ENCODE results near the gene NKAIN4. TPM values are rescaled to one million over a fixed set of nuclear protein-coding genes. Genes with fewer than 3 reads are reported as not detected.

Gene NKAIN4
- total and polyA plus RNA-seq, 8 donors, result 0.14 TPM; not detected in 7

- ATAC-seq (no peak), DNase-seq (peak in 2 of 6 donors; percentile 18 to 57), FAIRE-seq (no peak)
- H3K9me3 ChIP-seq, result no peaks in the 10 kb centered on the region
- no peaks in the 10 kb centered on the region for H3K27me3 ChIP-seq
- intact Hi-C loops (cut with DNase I), result no loop called here
- no peak overlapping the region for H3K4me3 ChIP-seq
- no peaks in the 10 kb centered on the region for H3K4me1 ChIP-seq
- 90% methylated on average over 23 of the region's 23 CpGs for WGBS, 2 donors
- no peak for TF ChIP-seq CTCF (IDR thresholded peaks at IDR 0.05)
- H3K27ac ChIP-seq, result no peak overlapping the region
- H3K36me3 ChIP-seq, result peaks cover 0 to 40% (median 3%) of the 10 kb centered on the region in 3 donors
Measured at GRCh38 chr20:63286781-63287696, 32.8 kb upstream of the NKAIN4 start.

GRCh38 chr20:63285636-63286615 is 31.7 kb upstream of the NKAIN4 start:
- Histone ChIP-seq H3K27ac (no peak overlapping the region), H3K9me3 (no peaks in the 10 kb centered on the region), H3K4me3 (no peak overlapping the region), H3K36me3 (peaks cover 0 to 40% (median 3%) of the 10 kb centered on the region in 3 donors), H3K4me1 (no peaks in the 10 kb centered on the region), H3K27me3 (no peaks in the 10 kb centered on the region)
- no peak for ATAC-seq
- peak in 2 of 6 donors; percentile 19 to 66 for DNase-seq
- intact Hi-C loops (cut with DNase I), result no loop called here
- no peak for TF ChIP-seq CTCF (IDR thresholded peaks at IDR 0.05)
- no peak for FAIRE-seq
- 93 to 94% methylated on average over 44 of the region's 44 CpGs for WGBS, 2 donors

GRCh38 chr20:63284981-63285524 is 30.8 kb upstream of the NKAIN4 start:
- FAIRE-seq (no peak), DNase-seq (peak in 1 of 6 donors; percentile 30), ATAC-seq (no peak)
- no peak overlapping the region for H3K27ac ChIP-seq
- no peaks in the 10 kb centered on the region for H3K9me3 ChIP-seq
- H3K4me3 ChIP-seq, result no peak overlapping the region
- 84 to 86% methylated on average over 13 of the region's 13 CpGs for WGBS, 2 donors
- TF ChIP-seq CTCF (IDR thresholded peaks at IDR 0.05), result no peak
- no peaks in the 10 kb centered on the region for H3K27me3 ChIP-seq
- no peaks in the 10 kb centered on the region for H3K4me1 ChIP-seq
- peaks cover 0 to 46% (median 3%) of the 10 kb centered on the region in 3 donors for H3K36me3 ChIP-seq
- intact Hi-C loops (cut with DNase I), result no loop called here

GRCh38 chr20:63284544-63284949 is 30.3 kb upstream of the NKAIN4 start:
- no peak for ATAC-seq

More at GRCh38 chr20:63284544-63284949, 30.3 kb upstream of the NKAIN4 start:
- 88 to 93% methylated on average over 25 of the region's 25 CpGs for WGBS, 2 donors
- DNase-seq (peak in 1 of 6 donors; percentile 30), FAIRE-seq (no peak)
- TF ChIP-seq CTCF (IDR thresholded peaks at IDR 0.05), result no peak
- H3K4me3 ChIP-seq, result no peak overlapping the region
- H3K4me1 ChIP-seq, result no peaks in the 10 kb centered on the region
- no peaks in the 10 kb centered on the region for H3K9me3 ChIP-seq
- H3K27me3 ChIP-seq, result no peaks in the 10 kb centered on the region
- H3K36me3 ChIP-seq, result peaks cover 0 to 51% (median 3%) of the 10 kb centered on the region in 3 donors
- intact Hi-C loops (cut with DNase I), result no loop called here
- no peak overlapping the region for H3K27ac ChIP-seq
